CD14-positive monocyte (primary cell): ENCODE results near the gene COX5A. TPM values are rescaled to one million over a fixed set of nuclear protein-coding genes. Genes with fewer than 3 reads are reported as not detected.

ENCODE experiments used
- DNase-seq, 3 donors: peaks; one replicate each; pipeline ENCODE4 v3.0.0-alpha.2; 2011 to 2022
- H2AFZ ChIP-seq: 2 replicates; pipeline ENCODE4 v1.6.0; 2012; ENCODE audit warnings: mild to moderate bottlenecking, low read depth, low read length, inconsistent platforms; ENCODE audit not compliant: insufficient read depth, poor library complexity, severe bottlenecking
- H3K27ac ChIP-seq, 2 donors: 1 replicate in 1 of 2; 2 replicates in 1 of 2; pipeline ENCODE4 v1.5.1; 2012 to 2013; ENCODE audit warnings: low read length in 2 of 2, control low read depth in 1 of 2, inconsistent platforms in 1 of 2, low read depth in 1 of 2, mild to moderate bottlenecking in 1 of 2
- H3K27me3 ChIP-seq, 2 donors: one replicate each; pipeline versions ENCODE4 v1.6.0 to v1.6.1; 2011 to 2013; ENCODE audit warnings: low read length in 2 of 2; ENCODE audit not compliant: control insufficient read depth in 2 of 2, insufficient read depth in 2 of 2
- H3K36me3 ChIP-seq, 2 donors: replicated peaks in 1 of 2; 1 replicate in 1 of 2; 2 replicates in 1 of 2; pipeline versions ENCODE4 v1.5.1 to v1.6.1; 2012 to 2013; ENCODE audit warnings: low read length in 2 of 2, control low read depth in 1 of 2, inconsistent platforms in 1 of 2, mild to moderate bottlenecking in 1 of 2; ENCODE audit not compliant: insufficient read depth in 2 of 2, control insufficient read depth in 1 of 2
- H3K4me1 ChIP-seq, 2 donors: 1 replicate in 1 of 2; 2 replicates in 1 of 2; pipeline versions ENCODE4 v1.5.1 to v1.6.1; 2012 to 2013; ENCODE audit warnings: low read length in 2 of 2, control low read depth in 1 of 2, inconsistent platforms in 1 of 2, mild to moderate bottlenecking in 1 of 2, moderate library complexity in 1 of 2; ENCODE audit not compliant: insufficient read depth in 2 of 2, control insufficient read depth in 1 of 2
- H3K4me2 ChIP-seq: replicated peaks from 2 replicates; pipeline ENCODE3; 2012; ENCODE audit warnings: low read length, moderate library complexity, mild to moderate bottlenecking; ENCODE audit not compliant: poor library complexity, severe bottlenecking; ENCODE audit errors: extremely low read depth
- H3K4me3 ChIP-seq, 3 experiments: fragments of 200-600 bp in 1 of 3; sonication (generic) in 1 of 3; replicated peaks in 1 of 3; 1 replicate in 2 of 3; 2 replicates in 1 of 3; pipeline ENCODE4 v1.5.1; 2011 to 2013; ENCODE audit warnings: low read length in 3 of 3, mild to moderate bottlenecking in 3 of 3, control low read depth in 2 of 3, low read depth in 2 of 3, inconsistent platforms in 1 of 3, moderate library complexity in 1 of 3
- H3K79me2 ChIP-seq: 2 replicates; pipeline ENCODE4 v1.6.0; 2012; ENCODE audit warnings: mild to moderate bottlenecking, control low read depth, inconsistent platforms, low read length, moderate library complexity; ENCODE audit not compliant: insufficient read depth
- H3K9ac ChIP-seq: 2 replicates; pipeline ENCODE4 v1.6.0; 2017; ENCODE audit warnings: low read length, mild to moderate bottlenecking; ENCODE audit not compliant: insufficient read depth, poor library complexity, severe bottlenecking
- H3K9me3 ChIP-seq, 2 donors: replicated peaks in 1 of 2; 1 replicate in 1 of 2; 2 replicates in 1 of 2; pipeline versions ENCODE4 v1.5.1 to v1.6.1; 2012 to 2013; ENCODE audit warnings: low read length in 2 of 2, control low read depth in 1 of 2; ENCODE audit not compliant: control insufficient read depth in 1 of 2, insufficient read depth in 1 of 2
- H4K20me1 ChIP-seq: 2 replicates; pipeline ENCODE4 v1.6.0; 2012; ENCODE audit warnings: mild to moderate bottlenecking, low read length, control low read depth, moderate library complexity; ENCODE audit not compliant: insufficient read depth
- H3K27ac Mint-ChIP-seq, 7 donors: one replicate each; pipeline ENCODE4 v1.8.0; 2020; ENCODE audit warnings: mild to moderate bottlenecking in 7 of 7, mixed read lengths in 7 of 7, moderate library complexity in 6 of 7, inconsistent platforms in 2 of 7
- H3K27me3 Mint-ChIP-seq, 3 donors: one replicate each; pipeline ENCODE4 v1.8.0; 2021 to 2022; ENCODE audit warnings: low read depth in 3 of 3, mild to moderate bottlenecking in 3 of 3, mixed read lengths in 3 of 3, moderate library complexity in 3 of 3, inconsistent platforms in 1 of 3
- H3K36me3 Mint-ChIP-seq, 2 donors: one replicate each; pipeline ENCODE4 v1.8.0; 2020; ENCODE audit warnings: mixed read lengths in 2 of 2, inconsistent platforms in 1 of 2, mild to moderate bottlenecking in 1 of 2
- H3K4me1 Mint-ChIP-seq: one replicate; pipeline ENCODE4 v1.8.0; 2020; ENCODE audit warnings: mild to moderate bottlenecking, mixed read lengths
- H3K4me3 Mint-ChIP-seq, 2 donors: one replicate each; pipeline ENCODE4 v1.8.0; 2020; ENCODE audit warnings: mild to moderate bottlenecking in 2 of 2, mixed read lengths in 2 of 2, moderate library complexity in 1 of 2
- H3K9me3 Mint-ChIP-seq, 7 donors: one replicate each; pipeline ENCODE4 v1.8.0; 2020 to 2022; ENCODE audit warnings: mixed read lengths in 7 of 7, mild to moderate bottlenecking in 6 of 7, moderate library complexity in 6 of 7, inconsistent platforms in 2 of 7
- WGBS: methylation state at CpG from one replicate; pipeline ENCODE4 v1.1.5; 2013; ENCODE audit warnings: missing lambda C conversion rate; ENCODE audit not compliant: insufficient coverage; 5-methylcytosine and 5-hydroxymethylcytosine counted together
- intact Hi-C, 2 donors: fragments of 100-400 bp; cut with micrococcal nuclease; formaldehyde crosslinking; loops; one replicate each; pipeline versions ENCODE4 v1.15.0 to v1.15.1; 2023
- polyA plus RNA-seq, 3 donors: library from polyadenylated mRNA; depleted of rRNA in 1 of 3; unstranded in 2 of 3; stranded (reverse) in 1 of 3; fragments of 300-500 nt in 2 of 3; fragments of >200 nt in 1 of 3; fragmentation: Illumina TruSeq in 2 of 3; gene quantifications; 1 replicate in 2 of 3; 2 replicates in 1 of 3; pipeline ENCODE4 v1.2.3, GENCODE V29; 2012 to 2021
- TF ChIP-seq, protein P1 (sequence below): fragments of 200-600 bp; IDR thresholded peaks from one replicate; pipeline ENCODE4 v1.8.0; 2022; ENCODE audit warnings: antibody characterized with exemption, mild to moderate bottlenecking

The COX5A gene
- polyA plus RNA-seq, 3 donors, result 127 to 498 (median 434) TPM

DNA sequence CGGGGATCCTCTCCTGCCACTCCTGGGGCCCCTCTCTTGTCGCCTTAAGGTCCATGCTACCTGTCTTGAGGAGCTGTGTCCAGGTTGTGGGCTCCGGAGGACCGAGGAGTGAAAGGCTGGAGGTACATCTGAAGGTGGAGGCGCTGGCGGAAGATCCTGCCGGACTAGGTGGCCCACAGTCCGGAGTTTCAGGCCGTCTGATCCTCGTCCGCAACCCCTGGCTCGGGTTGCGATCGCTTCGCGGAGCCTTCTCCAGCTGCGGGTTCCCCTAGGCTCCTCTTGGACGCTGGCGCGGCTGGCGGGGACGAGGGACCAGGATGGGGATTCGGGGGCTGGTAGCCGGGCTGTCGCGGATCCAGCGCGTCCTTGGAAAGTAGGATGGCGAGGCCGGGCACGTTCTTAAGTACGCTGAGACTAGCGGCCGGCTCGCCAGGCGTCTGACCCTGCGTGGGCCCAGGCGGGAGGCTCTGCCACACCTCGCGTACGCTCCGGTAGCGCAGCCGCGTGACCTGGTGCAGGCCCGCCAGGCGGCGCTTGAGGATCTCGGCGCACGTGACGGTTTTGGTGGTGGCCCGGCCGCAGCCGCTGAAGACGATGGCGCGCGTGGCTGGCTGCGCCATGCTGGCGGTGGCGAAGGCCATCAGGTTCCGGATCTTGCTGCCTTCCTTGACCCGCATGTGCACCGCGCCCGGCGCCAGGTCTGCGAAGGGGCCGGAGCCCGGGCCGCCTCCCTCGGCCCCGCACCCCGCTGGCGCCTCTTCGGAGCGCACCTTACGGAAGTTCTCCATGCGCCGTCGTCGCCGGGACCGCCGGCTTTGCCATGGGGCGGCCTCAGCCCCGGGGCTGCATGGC lies 18.1 kb upstream of the COX5A start:
- Histone ChIP-seq H3K36me3 (no peaks in the 10 kb centered on the region), H3K9me3 (peaks cover 0 to 11% of the 10 kb centered on the region in 2 donors), H2AFZ (peak overlapping the region; percentile 94), H3K9ac (peak overlapping the region; percentile 49), H3K4me2 (peak overlapping the region; percentile 99), H3K4me3 (peak overlapping the region in 2 of 3 experiments; percentile 33 to 83), H3K79me2 (peaks cover 4% of the 10 kb centered on the region), H4K20me1 (peaks cover 17% of the 10 kb centered on the region), H3K27me3 (peaks cover 35 to 46% of the 10 kb centered on the region in 2 donors), H3K4me1 (peaks cover 40 to 50% of the 10 kb centered on the region in 2 donors), H3K27ac (no peak overlapping the region)
- DNase-seq, result peak; percentile 67 to 77 (median 67)
- intact Hi-C loops, result loop anchor here in 1 of 2 donors (2.0 to 5.0 kb wide), 2 partner anchors 66 to 249 kb away; partner anchors contain the start of gene PPCDC
- TF ChIP-seq, protein P1, sequence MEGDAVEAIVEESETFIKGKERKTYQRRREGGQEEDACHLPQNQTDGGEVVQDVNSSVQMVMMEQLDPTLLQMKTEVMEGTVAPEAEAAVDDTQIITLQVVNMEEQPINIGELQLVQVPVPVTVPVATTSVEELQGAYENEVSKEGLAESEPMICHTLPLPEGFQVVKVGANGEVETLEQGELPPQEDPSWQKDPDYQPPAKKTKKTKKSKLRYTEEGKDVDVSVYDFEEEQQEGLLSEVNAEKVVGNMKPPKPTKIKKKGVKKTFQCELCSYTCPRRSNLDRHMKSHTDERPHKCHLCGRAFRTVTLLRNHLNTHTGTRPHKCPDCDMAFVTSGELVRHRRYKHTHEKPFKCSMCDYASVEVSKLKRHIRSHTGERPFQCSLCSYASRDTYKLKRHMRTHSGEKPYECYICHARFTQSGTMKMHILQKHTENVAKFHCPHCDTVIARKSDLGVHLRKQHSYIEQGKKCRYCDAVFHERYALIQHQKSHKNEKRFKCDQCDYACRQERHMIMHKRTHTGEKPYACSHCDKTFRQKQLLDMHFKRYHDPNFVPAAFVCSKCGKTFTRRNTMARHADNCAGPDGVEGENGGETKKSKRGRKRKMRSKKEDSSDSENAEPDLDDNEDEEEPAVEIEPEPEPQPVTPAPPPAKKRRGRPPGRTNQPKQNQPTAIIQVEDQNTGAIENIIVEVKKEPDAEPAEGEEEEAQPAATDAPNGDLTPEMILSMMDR, result peak; percentile 55
- 24% methylated on average over 88 of the region's 88 CpGs for WGBS
- Mint-ChIP-seq H3K9me3 (peaks cover 0 to 19% (median 8%) of the 10 kb centered on the region in 7 donors), H3K4me1 (peaks cover 42% of the 10 kb centered on the region), H3K4me3 (peak overlapping the region; percentile 62 to 76), H3K27ac (no peak overlapping the region), H3K36me3 (peaks cover 6 to 8% of the 10 kb centered on the region in 2 donors), H3K27me3 (peaks cover 45 to 58% (median 56%) of the 10 kb centered on the region in 3 donors)

DNA sequence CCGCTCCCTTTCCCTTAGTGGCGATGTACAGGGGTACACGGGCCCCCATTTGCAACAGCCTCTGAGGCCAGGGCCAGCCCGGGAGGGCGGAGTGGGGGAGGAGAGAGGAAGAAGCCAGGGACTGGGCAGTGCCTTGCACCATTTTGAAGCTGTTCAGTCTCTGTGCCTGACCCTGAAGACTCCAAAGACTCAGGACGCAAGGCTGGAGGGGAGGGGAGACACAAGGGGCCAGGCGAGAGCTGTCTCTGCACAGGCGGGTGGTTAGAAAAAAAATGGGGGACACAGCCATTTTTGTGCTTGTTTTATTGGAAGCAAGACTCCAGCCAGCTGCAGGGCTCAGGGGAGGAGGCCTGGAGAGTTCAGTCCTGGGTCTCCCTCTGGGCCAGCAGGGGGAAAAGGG lies 17.1 kb upstream of the COX5A start:
- Mint-ChIP-seq H3K4me3 (peak overlapping the region in 1 of 2 donors; percentile 76), H3K27me3 (peaks cover 35 to 48% (median 46%) of the 10 kb centered on the region in 3 donors), H3K27ac (peak overlapping the region in 1 of 7 donors; percentile 59), H3K36me3 (peaks cover 6 to 8% of the 10 kb centered on the region in 2 donors), H3K9me3 (peaks cover 0 to 19% (median 8%) of the 10 kb centered on the region in 7 donors), H3K4me1 (peaks cover 45% of the 10 kb centered on the region)
- H3K27me3 ChIP-seq, result peaks cover 28 to 39% of the 10 kb centered on the region in 2 donors
- DNase-seq, result no peak
- H4K20me1 ChIP-seq, result peaks cover 17% of the 10 kb centered on the region
- H3K4me2 ChIP-seq, result peak overlapping the region; percentile 9
- intact Hi-C loops, result loop anchor here in 1 of 2 donors (5.0 kb wide), 1 partner anchor 67 kb away; the partner anchor contains the start of gene PPCDC
- TF ChIP-seq, protein P1, result no peak
- WGBS, result 73% methylated on average over 6 of the region's 8 CpGs
- H3K27ac ChIP-seq, result no peak overlapping the region
- H3K9ac ChIP-seq, result no peak overlapping the region
- peaks cover 4% of the 10 kb centered on the region for H3K79me2 ChIP-seq
- peaks cover 0 to 8% of the 10 kb centered on the region in 2 donors for H3K9me3 ChIP-seq
- peaks cover 40 to 50% of the 10 kb centered on the region in 2 donors for H3K4me1 ChIP-seq
- no peaks in the 10 kb centered on the region for H3K36me3 ChIP-seq
- no peak overlapping the region for H3K4me3 ChIP-seq
- no peak overlapping the region for H2AFZ ChIP-seq
